HG02642 (cell line): ENCODE results near the gene PTPRD.
A peak's percentile ranks its signal among the peaks of the same experiment; 100 is the strongest.

ENCODE experiments used
- ATAC-seq: cut with Tn5 transposase; IDR thresholded peaks from one replicate; pipeline ENCODE4 v1.9.1; 2021; ENCODE audit warnings: mild to moderate bottlenecking; ENCODE audit not compliant: unreplicated experiment, poor library complexity

The PTPRD gene

GRCh38 chr9:8860925-8861324, 1751.9 kb downstream of the PTPRD start:
- no peak for ATAC-seq

- ATAC-seq, result no peak
These were observed 1752.7 kb downstream of the PTPRD start for GRCh38 chr9:8860086-8860485.

GRCh38 chr9:8859416-8859815, 1753.4 kb downstream of the PTPRD start:
- ATAC-seq, result no peak

- ATAC-seq, result no peak
These were observed 1754.1 kb downstream of the PTPRD start for GRCh38 chr9:8858596-8859161.

GRCh38 chr9:8857926-8858595, 1754.7 kb downstream of the PTPRD start:
- ATAC-seq, result peak; percentile 14

- peak; percentile 36 for ATAC-seq
These were observed 1755.5 kb downstream of the PTPRD start for GRCh38 chr9:8857068-8857925.

- no peak for ATAC-seq
These were observed 1756.3 kb downstream of the PTPRD start for GRCh38 chr9:8856396-8857067.

- no peak for ATAC-seq
These were observed 1757.8 kb downstream of the PTPRD start for GRCh38 chr9:8855046-8855445.

- no peak for ATAC-seq
These were observed 1760.4 kb downstream of the PTPRD start for GRCh38 chr9:8852301-8852864.

GRCh38 chr9:8850914-8851313, 1761.9 kb downstream of the PTPRD start:
- ATAC-seq, result no peak

- ATAC-seq, result no peak
These were observed 1767.0 kb downstream of the PTPRD start for GRCh38 chr9:8845808-8846207.

GRCh38 chr9:8845376-8845775, 1767.4 kb downstream of the PTPRD start:
- ATAC-seq, result no peak

GRCh38 chr9:8844549-8844948, 1768.3 kb downstream of the PTPRD start:
- no peak for ATAC-seq

- ATAC-seq, result no peak
These were observed 1770.2 kb downstream of the PTPRD start for GRCh38 chr9:8842402-8843193.

GRCh38 chr9:8838136-8838535, 1774.7 kb downstream of the PTPRD start:
- no peak for ATAC-seq

- no peak for ATAC-seq
These were observed 1777.5 kb downstream of the PTPRD start for GRCh38 chr9:8835291-8835690.

GRCh38 chr9:8832955-8833354, 1779.8 kb downstream of the PTPRD start:
- ATAC-seq, result no peak

GRCh38 chr9:8832386-8832785, 1780.4 kb downstream of the PTPRD start:
- ATAC-seq, result no peak

GRCh38 chr9:8831568-8831967, 1781.2 kb downstream of the PTPRD start:
- no peak for ATAC-seq

- no peak for ATAC-seq
These were observed 1786.5 kb downstream of the PTPRD start for GRCh38 chr9:8826281-8826680.
